Esophagus squamous epithelium (tissue), 4 donors: ENCODE data around the gene PRLH. TPM values are rescaled to one million over a fixed set of nuclear protein-coding genes. Genes with fewer than 3 reads are reported as not detected.

Experiments used
- small RNA-seq, 4 donors: library from RNA; depleted of rRNA; stranded (forward); fragments of <200 nt; gene quantifications; one replicate each; pipeline ENCODE3, GENCODE V24; 2016
- total RNA-seq, 4 donors: library from RNA; depleted of rRNA; stranded (reverse); fragments of >200 nt; gene quantifications; one replicate each; pipeline ENCODE4 v1.1.0, GENCODE V29; 2016

The PRLH gene
- total RNA-seq, 4 donors from 2014 or later: not detected

Small RNA genes lying within 50 kb of the gene (small RNA-seq; reads per million reads assigned to genes)
- 0 reads per million in 4 donors for gene RNU6-1140P

Other genes starting within 250 kb of the PRLH start
- gene COL6A3, start 152.4 kb upstream of the PRLH start, total RNA-seq: 100 to 1,000 TPM in 1 of 4 donors, 10 to 100 TPM in 2, 1 to 10 TPM in 1; 8.9 to 138 (median 46.5) TPM
- 10 to 100 TPM in 2 of 4 donors, 1 to 10 TPM in 2; 1.8 to 10.5 (median 7.6) TPM for gene MLPH, start 79.3 kb upstream of the PRLH start, total RNA-seq
- gene RAB17, start 24.2 kb downstream of the PRLH start, total RNA-seq: 10 to 100 TPM in 1 of 4 donors, 1 to 10 TPM in 3; 2.0 to 11.1 (median 6.4) TPM
- gene LRRFIP1, start 61.0 kb downstream of the PRLH start, total RNA-seq: 100 to 1,000 TPM in 2 of 4 donors, 10 to 100 TPM in 2; 84.9 to 152 (median 120) TPM
- 1 to 10 TPM in 1 of 4 donors, under 1 TPM in 3; 0.08 to 1.5 (median 0.20) TPM for gene RBM44, start 232.2 kb downstream of the PRLH start, total RNA-seq